Measurements from ENCODE around the gene SEZ6L2.
A peak's percentile ranks its signal among the peaks of the same experiment; 100 is the strongest.
"Not testable (repeated sequence)": the region's sequence is repeated elsewhere in the genome, so short reads cannot be mapped to it uniquely, and the experiment has no call there.

Gene SEZ6L2

GRCh38 chr16:29833219-29833618 is 66.1 kb downstream of the SEZ6L2 start:
- not testable (repeated sequence) for DNase-seq (ENCODE audit: extremely low spot score, insufficient read length, low read depth); FAIRE-seq

- FAIRE-seq, result no peak
- no peak for DNase-seq (ENCODE audit: extremely low spot score, insufficient read length, low read depth)
Observed at GRCh38 chr16:29831490-29831889, 67.9 kb downstream of the SEZ6L2 start.

GRCh38 chr16:29830774-29831173 is 68.6 kb downstream of the SEZ6L2 start:
- FAIRE-seq (no peak), DNase-seq (ENCODE audit: extremely low spot score, insufficient read length, low read depth) (no peak)

- FAIRE-seq (no peak), DNase-seq (ENCODE audit: extremely low spot score, insufficient read length, low read depth) (no peak)
Observed at GRCh38 chr16:29826342-29826695, 73.0 kb downstream of the SEZ6L2 start.

GRCh38 chr16:29825145-29826044 is 74.0 kb downstream of the SEZ6L2 start:
- peak; percentile 41 for FAIRE-seq
- DNase-seq (ENCODE audit: extremely low spot score, insufficient read length, low read depth), result no peak

GRCh38 chr16:29824589-29825144 is 74.7 kb downstream of the SEZ6L2 start:
- DNase-seq (ENCODE audit: extremely low spot score, insufficient read length, low read depth) (no peak), FAIRE-seq (no peak)

GRCh38 chr16:29821643-29822115 is 77.7 kb downstream of the SEZ6L2 start:
- no peak for FAIRE-seq

More at GRCh38 chr16:29821643-29822115, 77.7 kb downstream of the SEZ6L2 start:
- no peak for DNase-seq (ENCODE audit: extremely low spot score, insufficient read length, low read depth)

Measured in GM18507 (cell line).